Loucy (cell line): ENCODE results near the gene PAQR4.

Experiments
- CTCF ChIP-seq: fragments of 200-600 bp; sonication (generic); conservative IDR thresholded peaks from 2 replicates; pipeline ENCODE4 v1.5.1; 2014; ENCODE audit warnings: mild to moderate bottlenecking, antibody characterized with exemption, low read length
- EZH2phosphoT487 ChIP-seq: fragments of 200-600 bp; IDR thresholded peaks from 2 replicates; pipeline ENCODE4 v1.6.1; 2018; ENCODE audit warnings: antibody characterized with exemption, mild to moderate bottlenecking, moderate library complexity, borderline replicate concordance

DNA sequence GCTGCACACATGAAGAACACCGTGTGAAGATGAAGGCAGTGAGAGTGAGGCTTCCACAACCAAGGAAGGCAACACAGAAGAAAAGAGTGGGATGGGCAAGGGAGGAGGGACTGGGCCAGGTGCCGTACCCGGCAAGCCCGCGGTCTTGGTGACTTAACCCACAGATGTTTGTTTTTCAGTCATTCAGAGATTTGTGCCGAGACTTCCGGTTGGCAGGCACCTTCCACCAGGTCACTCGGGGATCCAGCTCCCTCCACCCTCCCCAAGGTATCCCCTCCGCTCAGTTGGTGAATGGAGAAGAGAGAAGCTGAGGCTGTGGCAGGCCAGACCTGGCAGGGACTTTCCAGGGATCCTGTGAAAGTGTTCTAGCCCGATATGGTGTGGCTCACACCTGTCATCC, 9.9 kb upstream of the PAQR4 start:
- no peak for TF ChIP-seq CTCF
- no peak for TF ChIP-seq EZH2phosphoT487
